ENCODE measurements around the gene HCN4. TPM values are rescaled to one million over a fixed set of nuclear protein-coding genes. Genes with fewer than 3 reads are reported as not detected.

The HCN4 gene
- total RNA-seq, 2 experiments from 2014 or later = not detected

DNA sequence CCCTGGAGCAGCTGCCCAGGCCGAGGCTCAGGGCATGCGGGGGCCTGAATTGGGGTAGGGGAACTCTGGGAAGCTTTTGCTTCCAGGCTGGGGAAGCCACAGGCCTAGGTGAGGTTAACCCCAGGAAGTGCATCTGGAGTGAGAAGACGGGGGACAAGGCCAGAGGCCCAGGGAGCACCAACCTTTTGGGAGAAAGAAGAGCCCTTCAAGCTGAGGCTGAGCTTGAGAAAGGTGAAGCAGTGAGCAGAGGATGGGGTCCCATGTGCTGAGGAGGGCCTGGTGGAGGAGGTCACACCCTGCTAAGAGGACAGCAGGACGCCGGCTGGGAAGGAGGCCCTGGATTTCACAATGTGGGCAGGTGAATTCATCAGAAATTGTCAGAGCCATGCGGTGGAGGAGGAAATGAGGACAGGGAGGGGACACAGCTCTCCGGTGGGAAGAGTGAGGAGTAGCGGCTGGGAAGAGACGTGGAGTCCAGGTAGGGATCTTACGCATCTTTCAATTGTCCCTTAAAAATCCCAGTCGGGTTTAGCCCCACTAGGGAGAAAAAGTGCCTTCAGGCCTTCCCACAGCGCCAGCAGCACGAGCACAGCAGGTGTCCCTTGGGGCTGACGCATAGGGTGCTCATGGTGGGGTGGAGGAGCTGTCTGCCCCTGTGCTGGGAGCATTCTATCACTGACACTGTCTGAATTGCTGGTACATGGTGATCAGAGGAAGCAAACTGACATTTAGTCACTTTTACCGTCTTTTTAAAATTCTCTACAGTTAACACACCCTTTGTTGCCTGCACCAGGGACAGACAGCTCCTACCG, 50.9 kb downstream of the HCN4 start:
- CTCF ChIA-PET = no interaction called here
- no peak overlapping the region for H3K27ac Mint-ChIP-seq

DNA sequence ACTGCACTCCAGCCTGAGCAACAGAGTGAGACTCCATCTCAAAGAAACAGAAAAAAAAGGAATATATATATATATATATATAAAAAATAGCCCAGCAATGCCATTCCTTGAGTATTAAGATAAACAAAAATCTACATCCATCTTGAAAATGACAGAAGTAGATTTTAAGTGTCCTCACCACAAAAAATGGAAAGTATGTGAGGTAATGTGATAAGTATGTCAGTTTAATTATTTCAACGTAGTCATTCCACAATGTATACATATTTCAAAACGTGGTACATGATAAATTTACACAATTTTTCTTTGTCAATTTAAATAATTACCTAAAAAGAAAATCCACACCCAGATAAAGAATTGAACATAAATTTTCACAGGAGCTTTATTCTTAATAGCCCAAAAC, 54.9 kb downstream of the HCN4 start:
- DNase-seq (no peak), ATAC-seq (ENCODE audit: poor library complexity) (no peak)
- Mint-ChIP-seq H3K27me3 (peaks cover 15% of the 10 kb centered on the region), H3K4me3 (no peak overlapping the region), H3K9me3 (no peaks in the 10 kb centered on the region), H3K27ac (no peak overlapping the region), H3K36me3 (ENCODE audit: low read depth) (no peaks in the 10 kb centered on the region), H3K4me1 (ENCODE audit: low read depth) (no peaks in the 10 kb centered on the region)
- CTCF ChIA-PET = no interaction called here
- POLR2A ChIA-PET = no interaction called here
- TF ChIP-seq, protein P1, sequence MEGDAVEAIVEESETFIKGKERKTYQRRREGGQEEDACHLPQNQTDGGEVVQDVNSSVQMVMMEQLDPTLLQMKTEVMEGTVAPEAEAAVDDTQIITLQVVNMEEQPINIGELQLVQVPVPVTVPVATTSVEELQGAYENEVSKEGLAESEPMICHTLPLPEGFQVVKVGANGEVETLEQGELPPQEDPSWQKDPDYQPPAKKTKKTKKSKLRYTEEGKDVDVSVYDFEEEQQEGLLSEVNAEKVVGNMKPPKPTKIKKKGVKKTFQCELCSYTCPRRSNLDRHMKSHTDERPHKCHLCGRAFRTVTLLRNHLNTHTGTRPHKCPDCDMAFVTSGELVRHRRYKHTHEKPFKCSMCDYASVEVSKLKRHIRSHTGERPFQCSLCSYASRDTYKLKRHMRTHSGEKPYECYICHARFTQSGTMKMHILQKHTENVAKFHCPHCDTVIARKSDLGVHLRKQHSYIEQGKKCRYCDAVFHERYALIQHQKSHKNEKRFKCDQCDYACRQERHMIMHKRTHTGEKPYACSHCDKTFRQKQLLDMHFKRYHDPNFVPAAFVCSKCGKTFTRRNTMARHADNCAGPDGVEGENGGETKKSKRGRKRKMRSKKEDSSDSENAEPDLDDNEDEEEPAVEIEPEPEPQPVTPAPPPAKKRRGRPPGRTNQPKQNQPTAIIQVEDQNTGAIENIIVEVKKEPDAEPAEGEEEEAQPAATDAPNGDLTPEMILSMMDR (IDR thresholded peaks at IDR 0.05) = no peak
- intact Hi-C loops (cut with DNase I, micrococcal nuclease) = no loop called here
- no peaks in the 10 kb centered on the region for H3K36me3 ChIP-seq (ENCODE audit: insufficient read depth, low read length)
- no peaks in the 10 kb centered on the region for H3K9me3 ChIP-seq (ENCODE audit: control insufficient read depth in 1 of 2, insufficient read depth in 1 of 2, low read length in 2 of 2)
- peaks cover 0 to 8% of the 10 kb centered on the region in 2 experiments for H3K27me3 ChIP-seq (ENCODE audit: control insufficient read depth in 1 of 2, insufficient read depth in 2 of 2, low read length in 2 of 2)
- no peak overlapping the region for H3K4me3 ChIP-seq (ENCODE audit: low read length)
- no peak overlapping the region for H3K27ac ChIP-seq (ENCODE audit: low read depth in 1 of 2, low read length in 2 of 2)
- H3K4me1 ChIP-seq (ENCODE audit: insufficient read depth, low read length) = no peaks in the 10 kb centered on the region

More for the DNA sequence above, 50.9 kb downstream of the HCN4 start:
- no peaks in the 10 kb centered on the region for H3K36me3 Mint-ChIP-seq (ENCODE audit: low read depth)
- peaks cover 39% of the 10 kb centered on the region for H3K27me3 Mint-ChIP-seq
- Histone ChIP-seq H3K4me1 (ENCODE audit: insufficient read depth, low read length) (no peaks in the 10 kb centered on the region), H3K9me3 (ENCODE audit: control insufficient read depth in 1 of 2, insufficient read depth in 1 of 2, low read length in 2 of 2) (no peaks in the 10 kb centered on the region), H3K4me3 (ENCODE audit: low read length) (no peak overlapping the region), H3K27me3 (ENCODE audit: control insufficient read depth in 1 of 2, insufficient read depth in 2 of 2, low read length in 2 of 2) (peaks cover 14 to 15% of the 10 kb centered on the region in 2 experiments), H3K27ac (ENCODE audit: low read depth in 1 of 2, low read length in 2 of 2) (no peak overlapping the region), H3K36me3 (ENCODE audit: insufficient read depth, low read length) (no peaks in the 10 kb centered on the region)
- intact Hi-C loops (cut with DNase I, micrococcal nuclease) = no loop called here
- H3K4me3 Mint-ChIP-seq = no peak overlapping the region
- ATAC-seq (ENCODE audit: poor library complexity) (no peak), DNase-seq (no peak)
- TF ChIP-seq, protein P1 (IDR thresholded peaks at IDR 0.05) = no peak
- H3K9me3 Mint-ChIP-seq = no peaks in the 10 kb centered on the region
- H3K4me1 Mint-ChIP-seq (ENCODE audit: low read depth) = no peaks in the 10 kb centered on the region
- POLR2A ChIA-PET = no interaction called here

DNA sequence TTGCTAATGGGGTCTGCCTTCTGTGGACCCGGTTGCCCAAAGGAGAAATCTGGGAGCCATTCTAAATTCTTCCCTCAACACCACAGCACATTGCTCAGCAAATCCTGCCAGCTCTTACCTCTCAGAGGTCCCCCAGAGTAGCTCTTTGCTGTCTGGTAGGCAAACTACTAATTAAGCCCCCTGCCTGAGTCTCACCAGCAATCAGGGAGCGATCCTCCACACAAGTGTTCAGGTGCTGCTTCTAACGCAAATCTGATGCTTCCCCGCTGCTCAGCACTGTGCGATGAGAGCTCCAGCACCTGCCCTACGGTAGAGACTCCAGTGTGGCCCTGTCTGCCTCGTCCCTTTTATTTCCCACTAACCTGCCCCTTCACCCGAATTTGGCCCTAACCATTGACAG, 60.5 kb downstream of the HCN4 start:
- intact Hi-C loops (cut with DNase I, micrococcal nuclease) = no loop called here
- POLR2A ChIA-PET = no interaction called here
- CTCF ChIA-PET = no interaction called here

More for the DNA sequence above, 60.5 kb downstream of the HCN4 start:
- Histone ChIP-seq H3K27ac (ENCODE audit: low read depth in 1 of 2, low read length in 2 of 2) (no peak overlapping the region), H3K36me3 (ENCODE audit: insufficient read depth, low read length) (peaks cover 3% of the 10 kb centered on the region), H3K9me3 (ENCODE audit: control insufficient read depth in 1 of 2, insufficient read depth in 1 of 2, low read length in 2 of 2) (no peaks in the 10 kb centered on the region), H3K4me3 (ENCODE audit: low read length) (no peak overlapping the region), H3K4me1 (ENCODE audit: insufficient read depth, low read length) (peaks cover 3% of the 10 kb centered on the region), H3K27me3 (ENCODE audit: control insufficient read depth in 1 of 2, insufficient read depth in 2 of 2, low read length in 2 of 2) (no peaks in the 10 kb centered on the region)
- TF ChIP-seq, protein P1 (IDR thresholded peaks at IDR 0.05) = no peak
- Mint-ChIP-seq H3K27me3 (no peaks in the 10 kb centered on the region), H3K4me3 (no peak overlapping the region), H3K27ac (no peak overlapping the region), H3K9me3 (no peaks in the 10 kb centered on the region), H3K4me1 (ENCODE audit: low read depth) (no peaks in the 10 kb centered on the region), H3K36me3 (ENCODE audit: low read depth) (peaks cover 5% of the 10 kb centered on the region)
- ATAC-seq (ENCODE audit: poor library complexity) = no peak
- DNase-seq = no peak
